ENCODE data around the gene PIGV.

PIGV gene

GRCh38 chr1:26784886-26785285, 2.9 kb upstream of the PIGV start:
- in situ Hi-C loops (cut with MboI; ENCODE audit: low sequenced_read_pairs, unreplicated experiment) = loop anchor here (5.0 kb wide), 1 partner anchor 178 kb away; no protein-coding TSS in a partner anchor
- no peak for DNase-seq (ENCODE audit: low spot score)
- TF ChIP-seq CTCF (IDR thresholded peaks at IDR 0.05; ENCODE audit: borderline replicate concordance, control extremely low read depth, extremely low read depth, insufficient read depth, missing control alignments) = no peak

GRCh38 chr1:26785611-26786436, 1.9 kb upstream of the PIGV start:
- in situ Hi-C loops (cut with MboI; ENCODE audit: low sequenced_read_pairs, unreplicated experiment) = loop anchor here (5.0 kb wide), 1 partner anchor 179 kb away; no protein-coding TSS in a partner anchor
- TF ChIP-seq CTCF (IDR thresholded peaks at IDR 0.05; ENCODE audit: borderline replicate concordance, control extremely low read depth, extremely low read depth, insufficient read depth, missing control alignments) = no peak
- no peak for DNase-seq (ENCODE audit: low spot score)

GRCh38 chr1:26786437-26787380, 1.0 kb upstream of the PIGV start:
- in situ Hi-C loops (cut with MboI; ENCODE audit: low sequenced_read_pairs, unreplicated experiment) = loop anchor here (5.0 kb wide), 1 partner anchor 179 kb away; no protein-coding TSS in a partner anchor
- DNase-seq (ENCODE audit: low spot score) = peak; percentile 70
- no peak for TF ChIP-seq CTCF (IDR thresholded peaks at IDR 0.05; ENCODE audit: borderline replicate concordance, control extremely low read depth, extremely low read depth, insufficient read depth, missing control alignments)

- in situ Hi-C loops (cut with MboI; ENCODE audit: low sequenced_read_pairs, unreplicated experiment) = loop anchor here (5.0 kb wide), 1 partner anchor 180 kb away; no protein-coding TSS in a partner anchor
- DNase-seq (ENCODE audit: low spot score) = peak; percentile 83
- no peak for TF ChIP-seq CTCF (IDR thresholded peaks at IDR 0.05; ENCODE audit: borderline replicate concordance, control extremely low read depth, extremely low read depth, insufficient read depth, missing control alignments)
Measured at GRCh38 chr1:26787381-26787705, 407 bp upstream of the PIGV start.

GRCh38 chr1:26788515-26788785, 700 bp downstream of the PIGV start:
- TF ChIP-seq CTCF (IDR thresholded peaks at IDR 0.05; ENCODE audit: borderline replicate concordance, control extremely low read depth, extremely low read depth, insufficient read depth, missing control alignments) = no peak
- no peak for DNase-seq (ENCODE audit: low spot score)
- in situ Hi-C loops (cut with MboI; ENCODE audit: low sequenced_read_pairs, unreplicated experiment) = loop anchor here (5.0 kb wide), 1 partner anchor 181 kb away; no protein-coding TSS in a partner anchor

- in situ Hi-C loops (cut with MboI; ENCODE audit: low sequenced_read_pairs, unreplicated experiment) = loop anchor here (5.0 kb wide), 1 partner anchor 182 kb away; no protein-coding TSS in a partner anchor
- TF ChIP-seq CTCF (IDR thresholded peaks at IDR 0.05; ENCODE audit: borderline replicate concordance, control extremely low read depth, extremely low read depth, insufficient read depth, missing control alignments) = peak; percentile 83
- peak; percentile 82 for DNase-seq (ENCODE audit: low spot score)
Measured at GRCh38 chr1:26788836-26789611, 1.3 kb downstream of the PIGV start.
